H9 (cell line): ENCODE data around the gene AVPR2. TPM values are rescaled to one million over a fixed set of nuclear protein-coding genes. Genes with fewer than 3 reads are reported as not detected.

Source experiments
- DNase-seq: peaks from one replicate; pipeline ENCODE4 v3.0.0-alpha.2; 2017
- H2AFZ ChIP-seq: one replicate; pipeline ENCODE4 v1.6.1; 2013; ENCODE audit warnings: mild to moderate bottlenecking, low read length, control low read depth, moderate library complexity
- H2AK5ac ChIP-seq: 2 replicates; pipeline ENCODE4 v1.6.1; 2013; ENCODE audit warnings: low read length, control low read depth, mixed read lengths; ENCODE audit not compliant: insufficient read length
- H2BK120ac ChIP-seq: one replicate; pipeline ENCODE4 v1.6.1; 2013; ENCODE audit warnings: low read depth, mild to moderate bottlenecking, low read length, control low read depth, inconsistent platforms; ENCODE audit not compliant: poor library complexity, severe bottlenecking
- H2BK12ac ChIP-seq: 2 replicates; pipeline ENCODE4 v1.6.1; 2013; ENCODE audit warnings: low read length, control low read depth, mixed read lengths, low read depth; ENCODE audit not compliant: insufficient read length
- H2BK15ac ChIP-seq: 2 replicates; pipeline ENCODE4 v1.6.1; 2013; ENCODE audit warnings: low read depth, low read length, control low read depth
- H2BK20ac ChIP-seq: one replicate; pipeline ENCODE4 v1.6.1; 2013; ENCODE audit warnings: low read depth, mild to moderate bottlenecking, low read length, control low read depth, inconsistent platforms; ENCODE audit not compliant: poor library complexity, severe bottlenecking
- H2BK5ac ChIP-seq: 2 replicates; pipeline ENCODE4 v1.6.1; 2013; ENCODE audit warnings: low read length, control low read depth, mixed read lengths; ENCODE audit not compliant: insufficient read length
- H3K14ac ChIP-seq: 2 replicates; pipeline ENCODE4 v1.6.1; 2013; ENCODE audit warnings: low read length, control low read depth; ENCODE audit not compliant: insufficient read depth
- H3K18ac ChIP-seq: 2 replicates; pipeline ENCODE4 v1.6.1; 2013; ENCODE audit warnings: low read depth, mild to moderate bottlenecking, mixed read lengths, low read length, control low read depth; ENCODE audit not compliant: insufficient read length
- H3K23ac ChIP-seq: 2 replicates; pipeline ENCODE4 v1.6.1; 2013; ENCODE audit warnings: low read length, control low read depth, mixed read lengths, low read depth; ENCODE audit not compliant: insufficient read length
- H3K23me2 ChIP-seq: 2 replicates; pipeline ENCODE4 v1.6.1; 2013; ENCODE audit warnings: low read depth, mild to moderate bottlenecking, mixed read lengths, low read length, control low read depth; ENCODE audit not compliant: insufficient read length, poor library complexity, severe bottlenecking
- H3K27ac ChIP-seq: 2 replicates; pipeline ENCODE4 v1.5.1; 2013; ENCODE audit warnings: low read length, control low read depth, mixed read lengths, low read depth; ENCODE audit not compliant: insufficient read length
- H3K27me3 ChIP-seq: 2 replicates; pipeline ENCODE4 v1.6.1; 2013; ENCODE audit warnings: low read length, control low read depth, inconsistent platforms; ENCODE audit not compliant: insufficient read depth
- H3K4ac ChIP-seq: 2 replicates; pipeline ENCODE4 v1.6.1; 2013; ENCODE audit warnings: low read depth, mild to moderate bottlenecking, control low read depth, inconsistent platforms, low read length, moderate library complexity
- H3K4me1 ChIP-seq: 2 replicates; pipeline ENCODE4 v1.6.1; 2013; ENCODE audit warnings: low read length, control low read depth, inconsistent platforms; ENCODE audit not compliant: insufficient read depth
- H3K4me2 ChIP-seq: 2 replicates; pipeline ENCODE4 v1.6.1; 2013; ENCODE audit warnings: low read length, control low read depth, mixed read lengths; ENCODE audit not compliant: insufficient read length, insufficient read depth
- H3K56ac ChIP-seq: 2 replicates; pipeline ENCODE4 v1.6.1; 2013; ENCODE audit warnings: low read depth, mild to moderate bottlenecking, mixed read lengths, low read length, control low read depth; ENCODE audit not compliant: insufficient read length
- H3K79me1 ChIP-seq: 2 replicates; pipeline ENCODE4 v1.6.1; 2013; ENCODE audit warnings: low read depth, mild to moderate bottlenecking, moderate library complexity, low read length, control low read depth, inconsistent platforms; ENCODE audit not compliant: insufficient read depth, poor library complexity, severe bottlenecking
- H3K79me2 ChIP-seq: 2 replicates; pipeline ENCODE4 v1.6.1; 2013; ENCODE audit warnings: low read length, control low read depth, inconsistent platforms; ENCODE audit not compliant: insufficient read depth
- H3K9ac ChIP-seq: 2 replicates; pipeline ENCODE4 v1.6.1; 2013; ENCODE audit warnings: low read length, control low read depth, mixed read lengths; ENCODE audit not compliant: insufficient read length; ENCODE audit errors: extremely low read depth
- H3K9me3 ChIP-seq: one replicate; pipeline ENCODE4 v1.6.1; 2013; ENCODE audit warnings: low read depth, low read length, inconsistent platforms; ENCODE audit not compliant: control insufficient read depth
- H3T11ph ChIP-seq: one replicate; pipeline ENCODE4 v1.6.1; 2013; ENCODE audit warnings: mild to moderate bottlenecking, low read length, control low read depth, inconsistent platforms
- H4K20me1 ChIP-seq: one replicate; pipeline ENCODE4 v1.6.1; 2013; ENCODE audit not compliant: control insufficient read depth, insufficient read length, insufficient read depth
- H4K5ac ChIP-seq: 2 replicates; pipeline ENCODE4 v1.6.1; 2013; ENCODE audit warnings: low read depth, mild to moderate bottlenecking, mixed read lengths, low read length, control low read depth; ENCODE audit not compliant: insufficient read length
- H4K8ac ChIP-seq: replicated peaks from 2 replicates; pipeline ENCODE4 v1.6.1; 2013; ENCODE audit warnings: low read length, control low read depth, mixed read lengths, low read depth; ENCODE audit not compliant: insufficient read length
- H4K91ac ChIP-seq: 2 replicates; pipeline ENCODE4 v1.6.1; 2013; ENCODE audit warnings: low read depth, mild to moderate bottlenecking, moderate library complexity, mixed read lengths, low read length, control low read depth; ENCODE audit not compliant: insufficient read length
- H3K27ac Mint-ChIP-seq, 3 experiments: 2 replicates in 2 of 3; 3 replicates in 1 of 3; pipeline ENCODE4 v1.8.0; 2020 to 2021; ENCODE audit warnings: mixed read lengths in 3 of 3, mild to moderate bottlenecking in 1 of 3, moderate library complexity in 1 of 3
- H3K27me3 Mint-ChIP-seq: 2 replicates; pipeline ENCODE4 v1.8.0; 2021; ENCODE audit warnings: low read depth, mild to moderate bottlenecking, moderate library complexity, mixed read lengths
- H3K36me3 Mint-ChIP-seq, 3 experiments: 2 replicates in 2 of 3; 3 replicates in 1 of 3; pipeline ENCODE4 v1.8.0; 2020 to 2021; ENCODE audit warnings: low read depth in 3 of 3, mixed read lengths in 3 of 3; ENCODE audit not compliant: insufficient read depth in 1 of 3
- H3K4me1 Mint-ChIP-seq, 2 experiments: 2 replicates each; pipeline ENCODE4 v1.8.0; 2020; ENCODE audit warnings: mixed read lengths in 2 of 2
- H3K4me3 Mint-ChIP-seq, 2 experiments: 2 replicates in 1 of 2; 3 replicates in 1 of 2; pipeline ENCODE4 v1.8.0; 2020 to 2021; ENCODE audit warnings: mild to moderate bottlenecking in 2 of 2, mixed read lengths in 2 of 2, moderate library complexity in 1 of 2
- H3K9me3 Mint-ChIP-seq, 2 experiments: 2 replicates in 1 of 2; 3 replicates in 1 of 2; pipeline ENCODE4 v1.8.0; 2020; ENCODE audit warnings: mild to moderate bottlenecking in 2 of 2, mixed read lengths in 2 of 2, moderate library complexity in 1 of 2
- CTCF ChIP-seq: fragments of 200-600 bp; sonication (generic); conservative IDR thresholded peaks from 3 replicates; pipeline ENCODE4 v1.8.0; 2021; ENCODE audit warnings: antibody characterized with exemption, mild to moderate bottlenecking
- WGBS: extraction: QIAGEN DNeasy Blood & Tissue Kit; methylation state at CpG from one replicate; pipeline ENCODE4 v1.1.7; 2013; ENCODE audit warnings: missing lambda C conversion rate, low lambda C conversion rate, mixed read lengths; ENCODE audit not compliant: insufficient read length; ENCODE audit errors: extremely low coverage; 5-methylcytosine and 5-hydroxymethylcytosine counted together
- total RNA-seq: library from RNA; stranded (reverse); gene quantifications from 2 replicates; pipeline ENCODE4 v1.2.1, GENCODE V29; 2021

AVPR2 gene
- total RNA-seq, 1 experiment from 2014 or later = not detected

GRCh38 chrX:153944140-153944799 is 39.8 kb downstream of the AVPR2 start, which contains the start of gene RENBP:
RENBP (minus strand) TSS chrX:153944643; CDS start chrX:153944610, 33 bp downstream.
- H3K14ac ChIP-seq = 0 out of 2 replicates have a peak within 1 kb of the TSS, but pooled peaks have one; percentile 5
- H3K4me3 Mint-ChIP-seq = peak within 1 kb of the TSS; percentile 47 to 71; a peak in 3 of 5 replicates

More at GRCh38 chrX:153944140-153944799, 39.8 kb downstream of the AVPR2 start, which contains the start of gene RENBP:
- no peak within 1 kb of the TSS for H3K56ac ChIP-seq
- no peaks in the 10 kb centered on the region for H3K4me1 ChIP-seq
- no peak within 1 kb of the TSS for H3K4me2 ChIP-seq
- H3K79me2 ChIP-seq = no peaks in the 10 kb centered on the region
- H2BK20ac ChIP-seq = no peak within 1 kb of the TSS
- peaks cover 15 to 39% of the 10 kb centered on the region in 2 experiments for H3K4me1 Mint-ChIP-seq
- H3K27ac ChIP-seq = no peak within 1 kb of the TSS
- H3K9me3 ChIP-seq = no peaks in the 10 kb centered on the region
- H3K27me3 Mint-ChIP-seq = no peaks in the 10 kb centered on the region
- H3T11ph ChIP-seq = no peak within 1 kb of the TSS
- H2BK120ac ChIP-seq = no peak within 1 kb of the TSS
- DNase-seq = peak; percentile 67
- H2AFZ ChIP-seq = no peak within 1 kb of the TSS
- no peak within 1 kb of the TSS for H2BK5ac ChIP-seq
- no peak for TF ChIP-seq CTCF
- H3K27me3 ChIP-seq = no peaks in the 10 kb centered on the region
- no peaks in the 10 kb centered on the region for H3K79me1 ChIP-seq
- H2BK12ac ChIP-seq = no peak within 1 kb of the TSS
- H3K4ac ChIP-seq = no peak within 1 kb of the TSS
- H2AK5ac ChIP-seq = no peak within 1 kb of the TSS
- H3K36me3 Mint-ChIP-seq = peaks cover 9 to 28% (median 18%) of the 10 kb centered on the region in 3 experiments
- no peaks in the 10 kb centered on the region for H3K23me2 ChIP-seq
- H4K20me1 ChIP-seq = no peaks in the 10 kb centered on the region
- H3K9ac ChIP-seq = no peak within 1 kb of the TSS
- H3K18ac ChIP-seq = no peak within 1 kb of the TSS
- H3K9me3 Mint-ChIP-seq = peaks cover 19 to 28% of the 10 kb centered on the region in 2 experiments
- peak within 1 kb of the TSS in 1 of 3 experiments; percentile 35; a peak in 1 of 7 replicates for H3K27ac Mint-ChIP-seq
- no peak within 1 kb of the TSS for H2BK15ac ChIP-seq
- H4K91ac ChIP-seq = no peak within 1 kb of the TSS
- H3K23ac ChIP-seq = no peak within 1 kb of the TSS
- H4K5ac ChIP-seq = no peak within 1 kb of the TSS
- H4K8ac ChIP-seq = no peak within 1 kb of the TSS
- WGBS = no CpG with 5 or more reads among the region's 31 CpGs
